Subcutaneous adipose tissue (tissue), 4 donors: Measurements from ENCODE around the gene TMC7. TPM values are rescaled to one million over a fixed set of nuclear protein-coding genes. Genes with fewer than 3 reads are reported as not detected.

Experiments used
- total RNA-seq, 4 donors: library from RNA; depleted of rRNA; stranded (reverse); fragments of >200 nt; gene quantifications; one replicate each; pipeline ENCODE4 v1.1.0, GENCODE V29; 2016
- TF ChIP-seq, protein P1 (sequence below): fragments of 450-650 bp; IDR thresholded peaks from one replicate; pipeline ENCODE4 v1.5.1; 2016; ENCODE audit warnings: low read depth, mild to moderate bottlenecking, control low read depth, antibody characterized with exemption, moderate library complexity

TMC7 gene
- total RNA-seq, 4 donors from 2014 or later: 0.44 to 4.3 (median 2.0) TPM

DNA sequence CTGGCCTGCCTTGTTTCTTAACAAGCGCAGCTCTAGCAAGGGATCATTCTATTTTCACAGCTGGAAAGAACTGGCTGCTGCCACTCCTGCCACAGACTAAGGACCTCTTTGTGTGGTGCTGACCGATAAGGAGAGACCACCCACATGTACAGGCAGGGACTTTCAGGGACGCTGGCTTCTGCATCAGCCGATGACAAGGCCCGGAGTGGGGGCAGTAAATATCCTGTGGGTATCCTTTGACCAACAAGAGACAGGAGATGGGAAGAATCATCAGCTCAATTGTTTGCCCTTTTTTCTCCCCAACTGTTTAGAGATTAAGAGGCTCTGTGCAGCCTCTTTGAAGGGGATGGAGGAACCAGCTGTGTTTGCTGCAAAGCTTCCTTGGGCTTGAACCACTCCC is 120.9 kb downstream of the TMC7 start:
- TF ChIP-seq, protein P1, sequence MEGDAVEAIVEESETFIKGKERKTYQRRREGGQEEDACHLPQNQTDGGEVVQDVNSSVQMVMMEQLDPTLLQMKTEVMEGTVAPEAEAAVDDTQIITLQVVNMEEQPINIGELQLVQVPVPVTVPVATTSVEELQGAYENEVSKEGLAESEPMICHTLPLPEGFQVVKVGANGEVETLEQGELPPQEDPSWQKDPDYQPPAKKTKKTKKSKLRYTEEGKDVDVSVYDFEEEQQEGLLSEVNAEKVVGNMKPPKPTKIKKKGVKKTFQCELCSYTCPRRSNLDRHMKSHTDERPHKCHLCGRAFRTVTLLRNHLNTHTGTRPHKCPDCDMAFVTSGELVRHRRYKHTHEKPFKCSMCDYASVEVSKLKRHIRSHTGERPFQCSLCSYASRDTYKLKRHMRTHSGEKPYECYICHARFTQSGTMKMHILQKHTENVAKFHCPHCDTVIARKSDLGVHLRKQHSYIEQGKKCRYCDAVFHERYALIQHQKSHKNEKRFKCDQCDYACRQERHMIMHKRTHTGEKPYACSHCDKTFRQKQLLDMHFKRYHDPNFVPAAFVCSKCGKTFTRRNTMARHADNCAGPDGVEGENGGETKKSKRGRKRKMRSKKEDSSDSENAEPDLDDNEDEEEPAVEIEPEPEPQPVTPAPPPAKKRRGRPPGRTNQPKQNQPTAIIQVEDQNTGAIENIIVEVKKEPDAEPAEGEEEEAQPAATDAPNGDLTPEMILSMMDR: no peak

DNA sequence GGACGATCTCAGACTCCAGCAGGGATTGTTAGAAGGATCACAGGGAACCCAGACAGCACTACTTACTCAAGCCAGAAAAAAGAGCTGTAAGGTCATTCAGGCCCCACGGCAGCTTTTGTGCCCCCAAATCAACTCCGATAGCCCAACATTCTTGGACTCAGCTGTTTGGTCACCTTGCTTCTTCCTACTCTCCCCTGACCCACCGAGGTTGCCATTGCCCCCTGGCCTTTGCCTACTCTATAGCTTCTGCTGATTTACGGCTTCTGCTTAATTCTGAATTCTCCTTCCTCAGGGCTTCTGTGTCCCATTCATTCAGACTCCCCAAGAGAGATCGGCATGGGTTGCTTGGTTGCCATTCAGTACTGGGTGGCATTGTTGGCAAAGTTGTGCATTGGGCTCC is 121.4 kb downstream of the TMC7 start:
- TF ChIP-seq, protein P1: no peak

DNA sequence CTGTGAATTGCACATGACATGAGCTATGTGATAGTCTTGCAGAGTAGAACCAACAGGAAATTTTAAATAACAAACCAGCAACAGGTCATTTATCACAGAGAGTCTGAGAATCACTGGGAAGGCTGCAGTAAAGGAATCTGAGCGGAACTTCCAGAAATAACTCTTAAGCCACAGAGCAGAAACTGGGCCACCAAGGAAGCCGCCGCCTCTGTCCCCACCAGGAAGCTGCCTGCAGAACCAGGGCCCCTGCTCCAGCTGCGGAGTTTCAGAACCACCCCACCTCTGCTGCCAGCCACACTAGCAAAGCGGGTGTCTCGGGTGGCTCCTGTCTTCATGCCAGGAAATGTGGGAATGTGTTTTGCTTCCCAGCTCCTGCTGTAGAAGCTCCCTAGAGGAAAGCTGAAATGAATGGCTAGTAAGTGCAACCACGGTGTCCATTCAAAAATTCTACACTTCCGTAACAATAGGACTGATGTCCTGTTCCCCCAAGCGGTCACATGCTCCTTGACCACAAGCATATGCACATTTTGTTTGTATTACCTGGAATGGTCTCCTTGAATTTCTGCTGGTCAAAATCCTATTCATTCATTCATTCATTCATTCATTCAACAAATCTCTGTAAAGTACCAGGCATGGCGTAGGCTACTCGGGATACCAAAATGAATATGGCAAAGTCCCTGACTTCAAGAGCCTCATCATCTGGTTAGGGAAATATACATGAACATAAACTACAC is 122.3 kb downstream of the TMC7 start:
- TF ChIP-seq, protein P1: no peak

DNA sequence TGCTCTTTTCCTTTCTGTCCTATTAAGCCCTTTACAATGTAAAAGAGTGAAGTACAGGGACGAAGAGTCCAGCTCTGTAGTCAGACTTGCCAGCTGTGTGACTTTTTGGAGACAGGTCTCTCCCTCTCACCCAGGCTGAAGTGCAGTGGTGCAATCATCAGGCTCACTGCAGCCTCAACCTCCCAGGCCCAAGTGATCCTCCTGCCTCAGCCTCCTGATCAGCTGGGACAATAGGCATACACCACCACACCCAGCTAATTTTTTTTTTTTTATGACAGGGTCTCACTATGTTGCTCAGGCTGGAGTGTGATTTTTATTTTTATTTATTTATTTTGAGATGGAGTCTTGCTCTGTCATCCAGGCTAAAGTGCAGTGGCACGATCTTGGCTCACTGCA is 122.9 kb downstream of the TMC7 start:
- TF ChIP-seq, protein P1: no peak

DNA sequence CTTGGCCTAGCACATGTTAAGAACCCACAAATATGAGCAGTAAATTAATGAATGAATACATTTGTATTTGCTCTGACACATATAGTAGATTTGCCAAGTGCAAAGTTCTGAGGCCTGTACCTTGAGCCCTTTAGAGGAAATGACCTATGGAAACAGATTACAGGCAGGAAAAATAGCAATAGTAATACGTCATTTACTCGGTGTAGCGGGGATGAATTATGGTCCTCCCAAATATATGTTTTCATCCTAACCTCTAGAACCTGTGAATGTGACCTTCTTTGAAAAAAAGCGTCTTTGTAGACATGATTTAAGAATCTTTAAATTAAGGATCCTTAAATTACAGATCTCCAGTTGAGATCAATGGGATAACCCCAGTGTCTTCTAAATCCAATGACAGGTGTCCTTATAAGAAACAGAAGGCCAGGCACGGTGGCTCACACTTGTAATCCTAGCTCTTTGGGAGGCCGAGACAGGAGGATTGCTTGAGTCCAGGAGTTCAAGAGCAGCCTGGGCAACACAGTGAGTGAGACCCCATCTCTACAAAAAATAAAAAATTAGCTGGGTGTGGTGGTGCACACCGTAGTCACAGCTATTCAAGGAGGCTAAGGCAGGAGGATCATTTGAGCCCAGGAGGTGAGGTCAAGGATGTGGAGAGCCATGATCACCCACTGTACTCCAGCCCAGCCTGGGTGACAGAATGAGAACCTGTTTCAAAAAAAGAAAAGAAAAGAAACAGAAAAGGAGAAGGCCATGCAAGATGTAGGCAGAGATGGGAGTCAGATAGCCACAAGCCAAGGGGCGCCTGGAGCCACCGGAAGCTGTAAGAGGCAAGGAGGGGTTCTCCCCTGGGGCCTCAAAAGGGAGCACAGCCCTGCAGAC is 124.9 kb downstream of the TMC7 start:
- TF ChIP-seq, protein P1: no peak

DNA sequence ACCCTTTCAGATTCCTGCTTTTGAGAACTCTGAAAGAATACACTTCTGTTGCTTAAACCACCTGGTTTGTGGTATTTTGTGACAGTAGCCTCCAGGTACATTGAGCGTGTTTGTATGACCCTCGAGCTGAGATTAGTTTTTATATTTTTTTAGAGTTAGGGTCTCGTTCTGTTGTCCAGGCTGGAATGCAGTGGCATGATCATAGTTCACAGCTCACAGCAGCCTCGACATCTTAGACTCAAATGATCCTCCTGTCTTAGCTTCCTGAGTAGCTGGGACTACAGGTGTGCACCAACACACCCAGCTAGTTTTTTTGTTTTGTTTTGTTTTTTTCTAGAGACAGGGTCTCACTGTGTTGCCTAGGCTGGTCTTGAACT is 125.5 kb downstream of the TMC7 start:
- TF ChIP-seq, protein P1: no peak
